HEK293 (cell line): Measurements from ENCODE around the gene RGR.

ENCODE experiments used
- CTCF ChIA-PET: fragments of 350-600 bp; formaldehyde crosslinking; extraction: SDS; loops from one replicate; lab custom pipeline; 2021; ENCODE audit warnings: antibody characterized with exemption; lab: Yijun Ruan, JAX
- POLR2A ChIA-PET: fragments of 300-600 bp; formaldehyde crosslinking; extraction: SDS; loops from one replicate; lab custom pipeline; 2020; ENCODE audit warnings: antibody characterized with exemption, inconsistent platforms; lab: Yijun Ruan, JAX
- H3K27ac ChIP-seq: fragments of 200-500 bp; sonication (Bioruptor generic); 2 replicates; pipeline ENCODE4 v1.5.1; 2014; ENCODE audit warnings: low read depth, low read length, control low read depth, inconsistent platforms; ENCODE audit errors: extremely low read depth
- H3K36me3 ChIP-seq, 2 experiments: fragments of 200-500 bp in 1 of 2; sonication (Bioruptor generic) in 1 of 2; 1 replicate in 1 of 2; 2 replicates in 1 of 2; pipeline ENCODE4 v1.5.1; 2014 to 2017; ENCODE audit warnings: inconsistent platforms in 2 of 2, low read length in 2 of 2; ENCODE audit not compliant: control insufficient read depth in 2 of 2, insufficient read depth in 1 of 2
- H3K4me1 ChIP-seq: fragments of 200-500 bp; sonication (Bioruptor generic); 2 replicates; pipeline ENCODE4 v1.5.1; 2014; ENCODE audit warnings: mild to moderate bottlenecking, low read length, inconsistent platforms; ENCODE audit not compliant: control insufficient read depth, insufficient read depth
- H3K4me3 ChIP-seq: 2 replicates; pipeline ENCODE4 v1.5.1; 2011; ENCODE audit warnings: low read depth, mild to moderate bottlenecking, control low read depth, low read length, moderate library complexity
- H3K9me3 ChIP-seq: fragments of 200-500 bp; sonication (Bioruptor generic); 2 replicates; pipeline ENCODE4 v1.5.1; 2014; ENCODE audit warnings: low read depth, low read length, inconsistent platforms; ENCODE audit not compliant: control insufficient read depth, insufficient read depth
- ATF2 ChIP-seq: fragments of 450-650 bp; formaldehyde crosslinking; IDR thresholded peaks from 2 replicates; pipeline ENCODE4 v1.5.1; 2016; ENCODE audit warnings: missing biosample characterization, missing genetic modification characterization, low read depth
- FEZF1 ChIP-seq: fragments of 450-650 bp; formaldehyde crosslinking; IDR thresholded peaks from 2 replicates; pipeline ENCODE4 v1.5.1; 2016; ENCODE audit warnings: missing biosample characterization, missing genetic modification characterization
- HIC1 ChIP-seq: fragments of 450-650 bp; formaldehyde crosslinking; IDR thresholded peaks from 2 replicates; pipeline ENCODE4 v1.5.1; 2016; ENCODE audit warnings: missing biosample characterization, missing genetic modification characterization
- HOXD13 ChIP-seq: sonication (generic); formaldehyde crosslinking; IDR thresholded peaks from 2 replicates; pipeline ENCODE4 v1.8.0; 2022; ENCODE audit warnings: missing genetic modification reagents, borderline replicate concordance
- KLF1 ChIP-seq: fragments of 450-650 bp; formaldehyde crosslinking; IDR thresholded peaks from 2 replicates; pipeline ENCODE4 v1.5.1; 2016; ENCODE audit warnings: missing biosample characterization, missing genetic modification characterization
- KLF16 ChIP-seq: fragments of 450-650 bp; formaldehyde crosslinking; IDR thresholded peaks from 2 replicates; pipeline ENCODE4 v1.5.1; 2017; ENCODE audit warnings: missing biosample characterization, missing genetic modification characterization
- KLF8 ChIP-seq: fragments of 450-650 bp; formaldehyde crosslinking; IDR thresholded peaks from 2 replicates; pipeline ENCODE4 v1.5.1; 2016; ENCODE audit warnings: missing biosample characterization, missing genetic modification characterization
- OSR2 ChIP-seq: fragments of 450-650 bp; formaldehyde crosslinking; IDR thresholded peaks from 2 replicates; pipeline ENCODE4 v1.5.1; 2016; ENCODE audit warnings: missing biosample characterization, missing genetic modification characterization
- REPIN1 ChIP-seq: fragments of 450-650 bp; formaldehyde crosslinking; IDR thresholded peaks from 2 replicates; pipeline ENCODE4 v1.5.1; 2017; ENCODE audit warnings: missing biosample characterization, missing genetic modification characterization, low read depth
- TRIM28 ChIP-seq: IDR thresholded peaks from 2 replicates; pipeline ENCODE4 v1.6.1; 2011; ENCODE audit warnings: low read length, control low read depth, borderline replicate concordance
- ZBTB21 ChIP-seq: fragments of 450-650 bp; formaldehyde crosslinking; IDR thresholded peaks from 2 replicates; pipeline ENCODE4 v1.5.1; 2017; ENCODE audit warnings: missing biosample characterization, missing genetic modification characterization
- ZBTB8A ChIP-seq: fragments of 450-650 bp; formaldehyde crosslinking; IDR thresholded peaks from 2 replicates; pipeline ENCODE4 v1.5.1; 2016; ENCODE audit warnings: missing biosample characterization, missing genetic modification characterization
- ZEB2 ChIP-seq: fragments of 450-650 bp; formaldehyde crosslinking; IDR thresholded peaks from 2 replicates; pipeline ENCODE4 v1.5.1; 2016; ENCODE audit warnings: missing biosample characterization, missing genetic modification characterization
- ZNF202 ChIP-seq: fragments of 450-650 bp; formaldehyde crosslinking; IDR thresholded peaks from 2 replicates; pipeline ENCODE4 v1.5.1; 2016; ENCODE audit warnings: missing biosample characterization, missing genetic modification characterization, borderline replicate concordance
- ZNF211 ChIP-seq: fragments of 450-650 bp; formaldehyde crosslinking; IDR thresholded peaks from 2 replicates; pipeline ENCODE4 v1.5.1; 2016; ENCODE audit warnings: low read depth, missing biosample characterization, missing genetic modification characterization
- ZNF223 ChIP-seq: fragments of 450-650 bp; formaldehyde crosslinking; IDR thresholded peaks from 2 replicates; pipeline ENCODE4 v1.5.1; 2016; ENCODE audit warnings: missing biosample characterization, missing genetic modification characterization
- ZNF23 ChIP-seq: fragments of 450-650 bp; formaldehyde crosslinking; IDR thresholded peaks from 2 replicates; pipeline ENCODE4 v1.5.1; 2016; ENCODE audit warnings: missing biosample characterization, missing genetic modification characterization, borderline replicate concordance
- ZNF26 ChIP-seq: fragments of 450-650 bp; formaldehyde crosslinking; IDR thresholded peaks from 2 replicates; pipeline ENCODE4 v1.5.1; 2016; ENCODE audit warnings: missing biosample characterization, missing genetic modification characterization
- ZNF394 ChIP-seq: fragments of 450-650 bp; formaldehyde crosslinking; IDR thresholded peaks from 2 replicates; pipeline ENCODE4 v1.5.1; 2016; ENCODE audit warnings: missing biosample characterization, missing genetic modification characterization, mild to moderate bottlenecking, moderate library complexity, borderline replicate concordance
- ZNF530 ChIP-seq: fragments of 450-650 bp; formaldehyde crosslinking; IDR thresholded peaks from 2 replicates; pipeline ENCODE4 v1.5.1; 2016; ENCODE audit warnings: low read depth, missing biosample characterization, missing genetic modification characterization
- ZNF558 ChIP-seq: fragments of 450-650 bp; formaldehyde crosslinking; IDR thresholded peaks from 2 replicates; pipeline ENCODE4 v1.5.1; 2016; ENCODE audit warnings: missing biosample characterization, missing genetic modification characterization
- ZNF585B ChIP-seq: fragments of 450-650 bp; formaldehyde crosslinking; IDR thresholded peaks from 2 replicates; pipeline ENCODE4 v1.5.1; 2016; ENCODE audit warnings: missing biosample characterization, missing genetic modification characterization
- ZNF600 ChIP-seq: fragments of 450-650 bp; formaldehyde crosslinking; IDR thresholded peaks from 2 replicates; pipeline ENCODE4 v1.5.1; 2016; ENCODE audit warnings: missing biosample characterization, missing genetic modification characterization
- ZNF610 ChIP-seq: fragments of 450-650 bp; formaldehyde crosslinking; IDR thresholded peaks from 2 replicates; pipeline ENCODE4 v1.5.1; 2016; ENCODE audit warnings: missing biosample characterization, missing genetic modification characterization, borderline replicate concordance
- ZNF626 ChIP-seq: fragments of 450-650 bp; sonication (Bioruptor Pico); formaldehyde crosslinking; IDR thresholded peaks from 2 replicates; pipeline ENCODE4 v1.5.1; 2018; ENCODE audit warnings: missing biosample characterization, missing genetic modification characterization, inconsistent platforms
- ZNF658 ChIP-seq: fragments of 450-650 bp; formaldehyde crosslinking; IDR thresholded peaks from 2 replicates; pipeline ENCODE4; 2016; ENCODE audit warnings: missing biosample characterization, missing genetic modification characterization
- ZNF677 ChIP-seq: fragments of 450-650 bp; IDR thresholded peaks from 2 replicates; pipeline ENCODE4 v1.5.0; 2018; ENCODE audit warnings: missing biosample characterization, mild to moderate bottlenecking, missing genetic modification characterization, moderate library complexity
- ZNF747 ChIP-seq: fragments of 450-650 bp; formaldehyde crosslinking; IDR thresholded peaks from 2 replicates; pipeline ENCODE4 v1.5.1; 2016; ENCODE audit warnings: missing biosample characterization, missing genetic modification characterization
- ZNF76 ChIP-seq: fragments of 450-650 bp; formaldehyde crosslinking; IDR thresholded peaks from 2 replicates; pipeline ENCODE4; 2016; ENCODE audit warnings: low read depth, missing biosample characterization, missing genetic modification characterization, borderline replicate concordance
- ZNF843 ChIP-seq: fragments of 450-650 bp; formaldehyde crosslinking; IDR thresholded peaks from 2 replicates; pipeline ENCODE4 v1.5.1; 2016; ENCODE audit warnings: missing biosample characterization, missing genetic modification characterization
- ZSCAN5A ChIP-seq: fragments of 450-650 bp; formaldehyde crosslinking; IDR thresholded peaks from 2 replicates; pipeline ENCODE4 v1.5.1; 2016; ENCODE audit warnings: missing biosample characterization, missing genetic modification characterization

RGR gene

GRCh38 chr10:84244651-84245270 is at the start of gene RGR:
Gene RGR, plus strand, starts transcription at chr10:84245053. Its CDS starts 38 bp downstream, at chr10:84245091.
- Histone ChIP-seq H3K27ac (no peak within 1 kb of the TSS), H3K4me1 (no peaks in the 10 kb centered on the region), H3K36me3 (no peaks in the 10 kb centered on the region), H3K9me3 (no peaks in the 10 kb centered on the region), H3K4me3 (no peak within 1 kb of the TSS)
- TF ChIP-seq HIC1 (tag by site-specific recombination), result no peak
- TF ChIP-seq ZNF585B (tag by site-specific recombination), result no peak
- no peak for TF ChIP-seq ZNF677 (tag by site-specific recombination)
- TF ChIP-seq ZNF600, result no peak
- TF ChIP-seq ZEB2 (tag by site-specific recombination), result no peak
- no peak for TF ChIP-seq REPIN1 (tag by site-specific recombination)
- TF ChIP-seq HOXD13 (CRISPR knock-in tag), result no peak
- no peak for TF ChIP-seq TRIM28
- TF ChIP-seq ZNF610 (tag by site-specific recombination), result no peak
- TF ChIP-seq KLF8 (tag by site-specific recombination), result no peak
- no peak for TF ChIP-seq KLF1 (tag by site-specific recombination)
- no peak for TF ChIP-seq ZNF558 (tag by site-specific recombination)
- no peak for TF ChIP-seq ZNF23 (tag by site-specific recombination)
- no peak for TF ChIP-seq ZNF211 (tag by site-specific recombination)
- TF ChIP-seq ZNF626 (tag by site-specific recombination), result no peak
- no peak for TF ChIP-seq ZNF658 (tag by site-specific recombination)
- POLR2A ChIA-PET, result no interaction called here
- CTCF ChIA-PET, result interaction anchor here (0.9 kb wide), 1 partner anchor 12 kb away, joined by 3 read pairs; no protein-coding TSS in a partner anchor

GRCh38 chr10:84196083-84196482 is 48.8 kb upstream of the RGR start:
- POLR2A ChIA-PET, result no interaction called here
- H3K9me3 ChIP-seq, result no peaks in the 10 kb centered on the region
- H3K4me3 ChIP-seq, result no peak overlapping the region
- no peak overlapping the region for H3K27ac ChIP-seq
- no peaks in the 10 kb centered on the region for H3K36me3 ChIP-seq
- H3K4me1 ChIP-seq, result peaks cover 8% of the 10 kb centered on the region
- CTCF ChIA-PET, result interaction anchor here (1.2 kb wide), 1 partner anchor 9 kb away, joined by 4 read pairs; no protein-coding TSS in a partner anchor
- peak; percentile 48 for TF ChIP-seq KLF8 (tag by site-specific recombination)
- no peak for TF ChIP-seq ZNF394 (tag by site-specific recombination)
- TF ChIP-seq FEZF1 (tag by site-specific recombination), result peak; percentile 75
- 0 out of 2 replicates have a peak, but pooled peaks have one; percentile 28 for TF ChIP-seq ZBTB8A (tag by site-specific recombination)
- peak; percentile 61 for TF ChIP-seq ZNF843 (tag by site-specific recombination)
- no peak for TF ChIP-seq ZBTB21 (tag by site-specific recombination)
- no peak for TF ChIP-seq ZSCAN5A (tag by site-specific recombination)
- TF ChIP-seq ZNF26 (tag by site-specific recombination), result no peak
- no peak for TF ChIP-seq ZNF202
- no peak for TF ChIP-seq ZNF530 (tag by site-specific recombination)
- 0 out of 2 replicates have a peak, but pooled peaks have one; percentile 25 for TF ChIP-seq ZNF76 (tag by site-specific recombination)
- peak; percentile 69 for TF ChIP-seq OSR2 (tag by site-specific recombination)
- TF ChIP-seq ZNF223, result no peak
- no peak for TF ChIP-seq ZNF747 (tag by site-specific recombination)
- no peak for TF ChIP-seq KLF16 (tag by site-specific recombination)
- TF ChIP-seq ATF2 (tag by site-specific recombination), result no peak
